Activated CD4-positive, alpha-beta T cell treated with anti-CD3 and anti-CD28 coated beads for 48 hours (primary cell): ENCODE data around the gene CFLAR.

Source experiments
- DNase-seq: peaks from one replicate; pipeline ENCODE4 v3.0.0-alpha.2; 2020

The CFLAR gene

GRCh38 chr2:201116115-201116958 lies at the start of gene CFLAR:
CFLAR (plus strand) TSS chr2:201116164; CDS start chr2:201129866, 13,702 bp downstream.
- DNase-seq, result peak; percentile 88

- no peak for DNase-seq
Measured at GRCh38 chr2:201070948-201071478, 45.0 kb upstream of the CFLAR start.

GRCh38 chr2:201071479-201072200 lies 44.3 kb upstream of the CFLAR start, which contains the start of the genes HYCC2 and NDUFB3:
HYCC2 (minus strand) TSS chr2:201071671; CDS start chr2:201024009, 47,662 bp downstream.
NDUFB3 (plus strand) TSS chr2:201072001; CDS start chr2:201078883, 6,882 bp downstream.
- peak; percentile 92 for DNase-seq

GRCh38 chr2:201072201-201072530 lies 43.8 kb upstream of the CFLAR start:
- no peak for DNase-seq

- no peak for DNase-seq
Measured at GRCh38 chr2:201073071-201073470, 42.9 kb upstream of the CFLAR start.

GRCh38 chr2:201074996-201075395 lies 41.0 kb upstream of the CFLAR start:
- DNase-seq, result no peak

- DNase-seq, result no peak
Measured at GRCh38 chr2:201084863-201085262, 31.1 kb upstream of the CFLAR start.

GRCh38 chr2:201090574-201090973 lies 25.4 kb upstream of the CFLAR start:
- DNase-seq, result no peak

GRCh38 chr2:201093573-201093972 lies 22.4 kb upstream of the CFLAR start:
- no peak for DNase-seq

- DNase-seq, result no peak
Measured at GRCh38 chr2:201100497-201100896, 15.5 kb upstream of the CFLAR start.

- DNase-seq, result no peak
Measured at GRCh38 chr2:201105759-201106158, 10.2 kb upstream of the CFLAR start.

- no peak for DNase-seq
Measured at GRCh38 chr2:201107624-201108023, 8.3 kb upstream of the CFLAR start.

GRCh38 chr2:201108341-201108740 lies 7.6 kb upstream of the CFLAR start:
- DNase-seq, result no peak

GRCh38 chr2:201109186-201109585 lies 6.8 kb upstream of the CFLAR start:
- DNase-seq, result no peak

- no peak for DNase-seq
Measured at GRCh38 chr2:201110615-201111014, 5.3 kb upstream of the CFLAR start.

GRCh38 chr2:201111096-201111495 lies 4.9 kb upstream of the CFLAR start:
- no peak for DNase-seq

GRCh38 chr2:201114350-201114749 lies 1.6 kb upstream of the CFLAR start:
- no peak for DNase-seq

- DNase-seq, result no peak
Measured at GRCh38 chr2:201114846-201115245, 1.1 kb upstream of the CFLAR start.

- peak; percentile 53 for DNase-seq
Measured at GRCh38 chr2:201116959-201117734, 1.2 kb downstream of the CFLAR start.

GRCh38 chr2:201117735-201118094 lies 1.8 kb downstream of the CFLAR start:
- peak; percentile 48 for DNase-seq

GRCh38 chr2:201118121-201118960 lies 2.4 kb downstream of the CFLAR start:
- DNase-seq, result peak; percentile 92
